ENCODE measurements around the gene GPR89B.
"Not testable (repeated sequence)": the region's sequence is repeated elsewhere in the genome, so short reads cannot be mapped to it uniquely, and the experiment has no call there.

DNA sequence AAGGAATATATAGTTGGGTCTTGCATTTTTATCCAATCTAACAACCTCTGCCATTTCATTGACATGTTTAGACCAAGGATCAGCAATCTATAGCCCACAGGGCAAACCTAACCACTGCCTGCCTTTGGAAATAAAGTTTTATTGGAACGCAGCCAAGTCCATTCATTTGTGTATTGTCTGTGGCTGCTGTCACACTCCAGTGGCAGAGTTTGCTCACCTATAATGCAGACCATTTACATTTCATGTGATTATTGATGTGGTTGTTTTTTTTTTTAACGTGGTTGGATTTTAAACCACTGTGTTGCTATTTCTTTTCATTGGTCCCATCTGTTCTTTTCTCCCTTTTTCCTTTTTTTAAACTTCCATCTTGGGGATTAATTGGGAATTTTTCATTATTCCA, 57.2 kb downstream of the GPR89B start:
- not testable (repeated sequence) for TF ChIP-seq EP300, CTCF, POLR2A, POLR2AphosphoS5 (IDR thresholded peaks at IDR 0.05)
